Measurements from ENCODE around the gene BEX2.

- no peak for TF ChIP-seq CTCF (IDR thresholded peaks at IDR 0.05; ENCODE audit: low read depth, low read length)
- TF ChIP-seq EZH2phosphoT487 (IDR thresholded peaks at IDR 0.05; ENCODE audit: low read depth) = no peak
Observed at GRCh38 chrX:103357871-103358270, 47.1 kb upstream of the BEX2 start.
